ENCODE results near the gene APOD. TPM values are rescaled to one million over a fixed set of nuclear protein-coding genes. Genes with fewer than 3 reads are reported as not detected.
A peak's percentile ranks its signal among the peaks of the same experiment; 100 is the strongest.

Gene APOD
- total and polyA plus RNA-seq, 7 donors: 265 to 629 (median 370) TPM

DNA sequence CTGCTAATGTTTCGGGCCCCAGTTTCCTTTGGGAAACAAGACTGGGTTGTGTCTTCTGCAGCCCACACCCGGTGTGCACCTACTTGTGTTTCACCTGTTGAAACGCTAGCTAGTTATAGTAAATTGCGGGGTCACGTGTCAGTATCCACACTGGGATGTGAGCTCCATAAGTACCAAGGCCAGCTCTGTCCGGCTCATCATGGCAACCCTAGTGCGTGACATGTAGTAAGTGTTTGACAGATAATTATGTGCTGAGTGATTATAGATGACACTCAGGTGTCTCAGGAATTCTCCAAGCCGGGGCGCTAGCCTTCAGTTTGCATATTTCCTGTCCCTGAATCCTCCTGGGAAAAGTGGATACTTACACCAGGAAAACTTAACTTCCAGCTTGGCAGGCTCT is 12.8 kb downstream of the APOD start:
- no peaks in the 10 kb centered on the region for H3K27me3 ChIP-seq (ENCODE audit: insufficient read depth in 3 of 3, low read length in 2 of 3)
- TF ChIP-seq, protein P1, sequence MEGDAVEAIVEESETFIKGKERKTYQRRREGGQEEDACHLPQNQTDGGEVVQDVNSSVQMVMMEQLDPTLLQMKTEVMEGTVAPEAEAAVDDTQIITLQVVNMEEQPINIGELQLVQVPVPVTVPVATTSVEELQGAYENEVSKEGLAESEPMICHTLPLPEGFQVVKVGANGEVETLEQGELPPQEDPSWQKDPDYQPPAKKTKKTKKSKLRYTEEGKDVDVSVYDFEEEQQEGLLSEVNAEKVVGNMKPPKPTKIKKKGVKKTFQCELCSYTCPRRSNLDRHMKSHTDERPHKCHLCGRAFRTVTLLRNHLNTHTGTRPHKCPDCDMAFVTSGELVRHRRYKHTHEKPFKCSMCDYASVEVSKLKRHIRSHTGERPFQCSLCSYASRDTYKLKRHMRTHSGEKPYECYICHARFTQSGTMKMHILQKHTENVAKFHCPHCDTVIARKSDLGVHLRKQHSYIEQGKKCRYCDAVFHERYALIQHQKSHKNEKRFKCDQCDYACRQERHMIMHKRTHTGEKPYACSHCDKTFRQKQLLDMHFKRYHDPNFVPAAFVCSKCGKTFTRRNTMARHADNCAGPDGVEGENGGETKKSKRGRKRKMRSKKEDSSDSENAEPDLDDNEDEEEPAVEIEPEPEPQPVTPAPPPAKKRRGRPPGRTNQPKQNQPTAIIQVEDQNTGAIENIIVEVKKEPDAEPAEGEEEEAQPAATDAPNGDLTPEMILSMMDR (IDR thresholded peaks at IDR 0.05): no peak
- no peak overlapping the region for H3K4me3 ChIP-seq
- DNase-seq (no peak), ATAC-seq (no peak)
- intact Hi-C loops (cut with DNase I): no loop called here
- 53 to 77% (median 58%) methylated on average over 9 of the region's 9 CpGs for WGBS, 3 donors
- H3K9me3 ChIP-seq: no peaks in the 10 kb centered on the region
- peaks cover 0 to 19% of the 10 kb centered on the region in 2 donors for H3K36me3 ChIP-seq (ENCODE audit: insufficient read depth in 1 of 2, low read depth in 1 of 2)
- peaks cover 23% of the 10 kb centered on the region for H3K4me1 ChIP-seq
- no peak overlapping the region for H3K27ac ChIP-seq

DNA sequence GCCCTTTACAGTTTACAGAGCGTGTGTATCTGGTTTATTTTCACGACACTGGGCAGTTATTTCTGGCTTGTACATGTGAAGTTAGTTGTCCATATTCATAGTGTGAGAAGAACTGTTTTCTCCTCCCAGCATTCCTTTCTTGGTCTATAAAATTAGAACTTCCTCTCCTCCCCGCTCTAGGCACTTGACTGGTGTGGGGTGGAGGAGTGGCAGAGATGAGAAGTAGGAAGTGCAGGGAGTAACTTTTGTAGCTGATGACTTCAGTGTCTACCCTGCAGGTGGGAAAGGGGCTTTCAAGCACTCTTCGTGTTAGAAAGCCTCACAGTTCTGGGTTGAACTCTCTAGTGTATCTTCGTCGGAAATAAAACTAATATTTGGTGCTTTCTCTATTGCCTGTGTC is 13.4 kb downstream of the APOD start:
- Histone ChIP-seq H3K9me3 (no peaks in the 10 kb centered on the region), H3K4me1 (peaks cover 22% of the 10 kb centered on the region), H3K4me3 (no peak overlapping the region), H3K27ac (no peak overlapping the region), H3K36me3 (ENCODE audit: insufficient read depth in 1 of 2, low read depth in 1 of 2) (peaks cover 0 to 19% of the 10 kb centered on the region in 2 donors), H3K27me3 (ENCODE audit: insufficient read depth in 3 of 3, low read length in 2 of 3) (no peaks in the 10 kb centered on the region)
- 75 to 88% (median 85%) methylated on average over 6 of the region's 6 CpGs for WGBS, 3 donors
- ATAC-seq (no peak), DNase-seq (no peak)
- intact Hi-C loops (cut with DNase I): no loop called here
- TF ChIP-seq, protein P1 (IDR thresholded peaks at IDR 0.05): no peak

DNA sequence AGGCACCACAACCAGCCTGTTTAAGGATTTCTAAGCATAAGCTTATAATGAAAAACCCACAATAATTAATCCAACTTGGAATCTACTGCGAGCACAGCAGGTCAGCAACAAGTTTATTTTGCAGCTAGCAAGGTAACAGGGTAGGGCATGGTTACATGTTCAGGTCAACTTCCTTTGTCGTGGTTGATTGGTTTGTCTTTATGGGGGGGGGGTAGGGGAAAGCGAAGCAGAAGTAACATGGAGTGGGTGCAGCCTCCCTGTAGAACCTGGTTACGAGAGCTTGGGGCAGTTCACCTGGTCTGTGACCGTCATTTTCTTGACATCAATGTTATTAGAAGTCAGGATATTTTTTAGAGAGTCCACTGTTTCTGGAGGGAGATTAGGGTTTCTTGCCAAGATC is 15.1 kb downstream of the APOD start:
- TF ChIP-seq, protein P1 (IDR thresholded peaks at IDR 0.05): no peak
- intact Hi-C loops (cut with DNase I): loop anchor here in 1 of 2 donors (10.0 kb wide), 1 partner anchor 286 kb away; no protein-coding TSS in a partner anchor
- no peak for DNase-seq
- WGBS, 3 donors: 84 to 85% (median 85%) methylated on average over 5 of the region's 5 CpGs
- peaks cover 0 to 18% of the 10 kb centered on the region in 2 donors for H3K36me3 ChIP-seq (ENCODE audit: insufficient read depth in 1 of 2, low read depth in 1 of 2)
- H3K27ac ChIP-seq: no peak overlapping the region
- no peaks in the 10 kb centered on the region for H3K9me3 ChIP-seq
- H3K4me1 ChIP-seq: peaks cover 5% of the 10 kb centered on the region
- no peaks in the 10 kb centered on the region for H3K27me3 ChIP-seq (ENCODE audit: insufficient read depth in 3 of 3, low read length in 2 of 3)
- H3K4me3 ChIP-seq: no peak overlapping the region
- no peak for ATAC-seq

DNA sequence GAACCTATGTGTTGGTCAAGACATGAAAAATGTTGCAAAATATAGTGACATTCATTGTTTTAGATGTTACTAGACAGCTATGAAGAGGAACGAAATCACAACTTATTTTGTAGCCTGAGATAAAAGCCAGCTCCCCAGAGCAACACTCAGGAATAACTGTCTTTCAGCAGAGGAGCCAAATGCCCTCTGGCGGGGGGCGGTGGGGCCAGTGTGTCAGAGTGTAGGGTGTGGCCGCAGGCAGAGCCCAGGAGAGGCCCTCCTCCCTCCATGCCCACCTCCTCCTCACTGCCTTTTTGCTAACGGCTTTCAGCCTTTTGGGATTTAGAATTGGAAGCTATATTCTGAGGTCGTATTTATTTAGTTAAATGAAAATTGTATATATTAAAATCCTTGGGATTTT is 16.9 kb downstream of the APOD start:
- WGBS, 3 donors: 58 to 70% (median 64%) methylated on average over 6 of the region's 6 CpGs
- intact Hi-C loops (cut with DNase I): loop anchor here in 1 of 2 donors (10.0 kb wide), 1 partner anchor 288 kb away; no protein-coding TSS in a partner anchor
- Histone ChIP-seq H3K36me3 (ENCODE audit: insufficient read depth in 1 of 2, low read depth in 1 of 2) (no peaks in the 10 kb centered on the region), H3K9me3 (no peaks in the 10 kb centered on the region), H3K27me3 (ENCODE audit: insufficient read depth in 3 of 3, low read length in 2 of 3) (no peaks in the 10 kb centered on the region), H3K27ac (no peak overlapping the region), H3K4me1 (no peaks in the 10 kb centered on the region), H3K4me3 (no peak overlapping the region)
- TF ChIP-seq, protein P1 (IDR thresholded peaks at IDR 0.05): no peak
- no peak for DNase-seq
- ATAC-seq: peak in 1 of 4 donors; percentile 58

DNA sequence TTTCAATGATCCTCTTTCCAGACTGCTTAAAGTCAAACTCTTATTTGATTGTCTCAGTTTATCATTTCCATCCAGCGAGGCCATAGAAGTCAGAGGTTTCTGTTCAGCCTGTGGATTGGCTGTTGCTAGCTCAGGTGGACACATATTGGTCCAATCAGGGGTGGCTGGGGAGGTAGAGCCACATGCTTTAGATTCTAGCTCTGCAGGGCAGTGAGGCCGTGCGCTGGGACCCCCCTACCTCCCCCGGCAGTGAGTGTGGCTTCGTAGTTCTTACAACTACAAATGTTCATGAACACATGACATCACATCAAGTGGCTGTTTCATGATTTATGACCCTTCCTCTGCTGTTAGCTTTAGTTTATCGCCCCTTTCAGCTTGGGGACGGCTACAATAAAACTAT is 18.0 kb downstream of the APOD start:
- no peaks in the 10 kb centered on the region for H3K9me3 ChIP-seq
- intact Hi-C loops (cut with DNase I): loop anchor here in 1 of 2 donors (10.0 kb wide), 1 partner anchor 289 kb away; no protein-coding TSS in a partner anchor
- DNase-seq (no peak), ATAC-seq (no peak)
- no peaks in the 10 kb centered on the region for H3K27me3 ChIP-seq (ENCODE audit: insufficient read depth in 3 of 3, low read length in 2 of 3)
- no peaks in the 10 kb centered on the region for H3K4me1 ChIP-seq
- no peak overlapping the region for H3K4me3 ChIP-seq
- WGBS, 3 donors: 62 to 66% (median 62%) methylated on average over 7 of the region's 7 CpGs
- TF ChIP-seq, protein P1 (IDR thresholded peaks at IDR 0.05): no peak
- no peak overlapping the region for H3K27ac ChIP-seq
- H3K36me3 ChIP-seq (ENCODE audit: insufficient read depth in 1 of 2, low read depth in 1 of 2): no peaks in the 10 kb centered on the region

Measured in psoas muscle (tissue), 8 donors.